ENCODE results near the gene CLECL1.

Gene CLECL1

GRCh38 chr12:9694241-9694640 lies 38.7 kb downstream of the CLECL1 start:
- no peaks in the 10 kb centered on the region for H3K9me2 ChIP-seq (replicated peaks; ENCODE audit: insufficient read depth, low read length)
- TF ChIP-seq CTCF (IDR thresholded peaks at IDR 0.05; ENCODE audit: low read length) (no peak), EZH2 (optimal IDR thresholded peaks at IDR 0.05; ENCODE audit: low read depth, low read length) (no peak), EZH2phosphoT487 (IDR thresholded peaks at IDR 0.05; ENCODE audit: low read length) (no peak)
- no peaks in the 10 kb centered on the region for H3K79me2 ChIP-seq (ENCODE audit: low read length)
- H3K36me3 ChIP-seq (replicated peaks; ENCODE audit: insufficient read depth, low read length) = 0 out of 2 replicates have a peak, but pooled peaks cover 1% of the 10 kb centered on the region
- no peak overlapping the region for H3K27ac ChIP-seq (ENCODE audit: low read length)
- H3K27me3 ChIP-seq (replicated peaks; ENCODE audit: insufficient read depth, low read length) = no peaks in the 10 kb centered on the region
- H3K9ac ChIP-seq (ENCODE audit: low read length) = no peak overlapping the region
- H3K4me3 ChIP-seq (ENCODE audit: low read length) = no peak overlapping the region
- no peaks in the 10 kb centered on the region for H3F3A ChIP-seq (ENCODE audit: insufficient read depth, low read length)
- no peaks in the 10 kb centered on the region for H3K9me3 ChIP-seq (replicated peaks; ENCODE audit: insufficient read depth, low read length)
- H2AFZ ChIP-seq (ENCODE audit: low read length) = no peak overlapping the region
- no peak for DNase-seq
- no peaks in the 10 kb centered on the region for H3K4me1 ChIP-seq (ENCODE audit: low read length)
- H4K20me1 ChIP-seq (ENCODE audit: insufficient read depth, low read length) = no peaks in the 10 kb centered on the region
- H3K4me2 ChIP-seq (ENCODE audit: low read depth, low read length) = no peak overlapping the region

DNA sequence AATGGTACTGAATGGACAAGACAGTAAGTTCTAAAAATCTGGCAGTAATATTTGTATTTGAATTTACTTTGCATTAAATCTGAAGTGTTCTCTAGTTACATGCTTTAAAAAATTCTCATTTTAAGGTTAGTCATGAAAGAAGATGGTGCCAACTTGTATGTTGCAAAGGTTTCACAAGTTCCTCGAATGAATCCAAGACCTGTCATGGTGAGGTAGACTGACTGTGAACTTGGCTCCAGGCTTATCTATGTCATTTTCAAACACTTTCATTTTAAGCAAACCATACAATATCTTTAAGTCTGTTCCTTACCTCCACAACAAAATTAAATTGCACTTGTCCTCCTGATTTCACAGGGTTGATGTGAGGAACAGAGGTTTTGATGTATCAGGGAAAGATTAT lies 40.0 kb downstream of the CLECL1 start:
- H3K27me3 ChIP-seq (replicated peaks; ENCODE audit: insufficient read depth, low read length) = no peaks in the 10 kb centered on the region
- no peak for DNase-seq
- no peak overlapping the region for H3K9ac ChIP-seq (ENCODE audit: low read length)
- H3K27ac ChIP-seq (ENCODE audit: low read length) = no peak overlapping the region
- no peaks in the 10 kb centered on the region for H3K9me3 ChIP-seq (replicated peaks; ENCODE audit: insufficient read depth, low read length)
- no peaks in the 10 kb centered on the region for H3F3A ChIP-seq (ENCODE audit: insufficient read depth, low read length)
- no peak overlapping the region for H2AFZ ChIP-seq (ENCODE audit: low read length)
- no peaks in the 10 kb centered on the region for H3K9me2 ChIP-seq (replicated peaks; ENCODE audit: insufficient read depth, low read length)
- no peaks in the 10 kb centered on the region for H3K79me2 ChIP-seq (ENCODE audit: low read length)
- H3K4me3 ChIP-seq (ENCODE audit: low read length) = no peak overlapping the region
- H3K4me2 ChIP-seq (ENCODE audit: low read depth, low read length) = no peak overlapping the region
- peaks cover 6% of the 10 kb centered on the region; the same call in 1 of the 2 replicates for H3K36me3 ChIP-seq (replicated peaks; ENCODE audit: insufficient read depth, low read length)
- no peaks in the 10 kb centered on the region for H4K20me1 ChIP-seq (ENCODE audit: insufficient read depth, low read length)
- H3K4me1 ChIP-seq (ENCODE audit: low read length) = no peaks in the 10 kb centered on the region
- no peak for TF ChIP-seq CTCF (IDR thresholded peaks at IDR 0.05; ENCODE audit: low read length)
- no peak for TF ChIP-seq EZH2 (optimal IDR thresholded peaks at IDR 0.05; ENCODE audit: low read depth, low read length)
- no peak for TF ChIP-seq EZH2phosphoT487 (IDR thresholded peaks at IDR 0.05; ENCODE audit: low read length)

GRCh38 chr12:9687228-9687627 lies 45.7 kb downstream of the CLECL1 start:
- no peaks in the 10 kb centered on the region for H3K9me3 ChIP-seq (replicated peaks; ENCODE audit: insufficient read depth, low read length)
- H3K79me2 ChIP-seq (ENCODE audit: low read length) = no peaks in the 10 kb centered on the region
- no peak overlapping the region for H2AFZ ChIP-seq (ENCODE audit: low read length)
- H3K36me3 ChIP-seq (replicated peaks; ENCODE audit: insufficient read depth, low read length) = peaks cover 6% of the 10 kb centered on the region; the same call in 1 of the 2 replicates
- no peak for DNase-seq
- H3F3A ChIP-seq (ENCODE audit: insufficient read depth, low read length) = no peaks in the 10 kb centered on the region
- TF ChIP-seq EZH2phosphoT487 (IDR thresholded peaks at IDR 0.05; ENCODE audit: low read length) (no peak), EZH2 (optimal IDR thresholded peaks at IDR 0.05; ENCODE audit: low read depth, low read length) (no peak), CTCF (IDR thresholded peaks at IDR 0.05; ENCODE audit: low read length) (no peak)
- H3K4me2 ChIP-seq (ENCODE audit: low read depth, low read length) = no peak overlapping the region
- no peak overlapping the region for H3K4me3 ChIP-seq (ENCODE audit: low read length)
- no peak overlapping the region for H3K9ac ChIP-seq (ENCODE audit: low read length)
- no peaks in the 10 kb centered on the region for H3K9me2 ChIP-seq (replicated peaks; ENCODE audit: insufficient read depth, low read length)
- no peaks in the 10 kb centered on the region for H3K27me3 ChIP-seq (replicated peaks; ENCODE audit: insufficient read depth, low read length)
- H4K20me1 ChIP-seq (ENCODE audit: insufficient read depth, low read length) = no peaks in the 10 kb centered on the region
- no peak overlapping the region for H3K27ac ChIP-seq (ENCODE audit: low read length)
- no peaks in the 10 kb centered on the region for H3K4me1 ChIP-seq (ENCODE audit: low read length)

All from MM.1S (cell line).